Endodermal cell (in vitro differentiated cells): ENCODE measurements around the gene KLF1. TPM values are rescaled to one million over a fixed set of nuclear protein-coding genes. Genes with fewer than 3 reads are reported as not detected.

Experiments
- DNase-seq: peaks from one replicate; pipeline ENCODE4 v3.0.0-alpha.2; 2017
- H3K27ac ChIP-seq: 2 replicates; pipeline ENCODE4 v1.5.1; 2013; ENCODE audit warnings: mild to moderate bottlenecking, low read depth, low read length, moderate library complexity
- H3K27me3 ChIP-seq: 2 replicates; pipeline ENCODE4 v1.6.1; 2013; ENCODE audit warnings: mild to moderate bottlenecking, low read length, moderate library complexity; ENCODE audit not compliant: insufficient read depth, control insufficient read depth, poor library complexity, severe bottlenecking
- H3K36me3 ChIP-seq: 2 replicates; pipeline ENCODE4 v1.7.0; 2013; ENCODE audit warnings: mild to moderate bottlenecking, low read length, moderate library complexity; ENCODE audit not compliant: control insufficient read depth, insufficient read depth
- H3K4me1 ChIP-seq: one replicate; pipeline ENCODE4 v1.7.0; 2013; ENCODE audit warnings: low read length; ENCODE audit not compliant: control insufficient read depth, insufficient read depth
- H3K4me3 ChIP-seq: 2 replicates; pipeline ENCODE4 v1.5.1; 2013; ENCODE audit warnings: mild to moderate bottlenecking, low read length, moderate library complexity
- H3K9ac ChIP-seq: 2 replicates; pipeline ENCODE4 v1.6.1; 2013; ENCODE audit warnings: mild to moderate bottlenecking, low read length, moderate library complexity; ENCODE audit not compliant: poor library complexity, severe bottlenecking; ENCODE audit errors: extremely low read depth
- H3K9me3 ChIP-seq: 2 replicates; pipeline ENCODE4 v1.6.1; 2013; ENCODE audit warnings: mild to moderate bottlenecking, low read length, moderate library complexity; ENCODE audit not compliant: control insufficient read depth
- H3K27ac Mint-ChIP-seq: 2 replicates; pipeline ENCODE4 v1.8.0; 2020; ENCODE audit warnings: mixed read lengths
- H3K27me3 Mint-ChIP-seq: 2 replicates; pipeline ENCODE4 v1.8.0; 2021; ENCODE audit warnings: mild to moderate bottlenecking, mixed read lengths; ENCODE audit not compliant: insufficient read depth
- H3K36me3 Mint-ChIP-seq: 2 replicates; pipeline ENCODE4 v1.8.0; 2020; ENCODE audit warnings: low read depth, mixed read lengths
- H3K4me1 Mint-ChIP-seq: 2 replicates; pipeline ENCODE4 v1.8.0; 2020; ENCODE audit warnings: mixed read lengths
- H3K4me3 Mint-ChIP-seq: 2 replicates; pipeline ENCODE4 v1.8.0; 2020; ENCODE audit warnings: mild to moderate bottlenecking, moderate library complexity, mixed read lengths
- H3K9me3 Mint-ChIP-seq: 2 replicates; pipeline ENCODE4 v1.8.0; 2020; ENCODE audit warnings: mild to moderate bottlenecking, mixed read lengths
- CTCF ChIP-seq: fragments of 200-600 bp; sonication (generic); conservative IDR thresholded peaks from 2 replicates; pipeline ENCODE4 v1.5.0; 2021; ENCODE audit warnings: antibody characterized with exemption, mild to moderate bottlenecking
- WGBS, 2 experiments: methylation state at CpG; one replicate each; pipeline versions ENCODE4 v1.1.5 to v1.1.7; 2013; ENCODE audit warnings: missing lambda C conversion rate in 2 of 2, mixed read lengths in 1 of 2; ENCODE audit not compliant: insufficient coverage in 1 of 2, insufficient read length in 1 of 2; 5-methylcytosine and 5-hydroxymethylcytosine counted together
- microRNA-seq: library from miRNA; unstranded; fragments of <30 nt; microRNA quantifications from one replicate; pipeline ENCODE4 v1.2.0, GENCODE V29; 2020; ENCODE audit warnings: borderline microRNAs expressed
- total RNA-seq, 2 donors: library from RNA; stranded (reverse); fragmentation: NEBNext Ultra II Directional in 1 of 2; extraction: Animal tissue kit (Norgen Biotek cat#: 25700) in 1 of 2; gene quantifications; 2 replicates in 1 of 2; 3 replicates in 1 of 2; pipeline ENCODE4 v1.2.1, GENCODE V29; 2021

KLF1 gene
- total RNA-seq, 2 donors from 2014 or later = 0.91 to 1.0 TPM

- H3K27me3 Mint-ChIP-seq = peaks cover 84% of the 10 kb centered on the region
- H3K4me1 Mint-ChIP-seq = peaks cover 4% of the 10 kb centered on the region
- peaks cover 67% of the 10 kb centered on the region for H3K27me3 ChIP-seq
Measured at GRCh38 chr19:12836529-12836863, 50.5 kb downstream of the KLF1 start.

DNA sequence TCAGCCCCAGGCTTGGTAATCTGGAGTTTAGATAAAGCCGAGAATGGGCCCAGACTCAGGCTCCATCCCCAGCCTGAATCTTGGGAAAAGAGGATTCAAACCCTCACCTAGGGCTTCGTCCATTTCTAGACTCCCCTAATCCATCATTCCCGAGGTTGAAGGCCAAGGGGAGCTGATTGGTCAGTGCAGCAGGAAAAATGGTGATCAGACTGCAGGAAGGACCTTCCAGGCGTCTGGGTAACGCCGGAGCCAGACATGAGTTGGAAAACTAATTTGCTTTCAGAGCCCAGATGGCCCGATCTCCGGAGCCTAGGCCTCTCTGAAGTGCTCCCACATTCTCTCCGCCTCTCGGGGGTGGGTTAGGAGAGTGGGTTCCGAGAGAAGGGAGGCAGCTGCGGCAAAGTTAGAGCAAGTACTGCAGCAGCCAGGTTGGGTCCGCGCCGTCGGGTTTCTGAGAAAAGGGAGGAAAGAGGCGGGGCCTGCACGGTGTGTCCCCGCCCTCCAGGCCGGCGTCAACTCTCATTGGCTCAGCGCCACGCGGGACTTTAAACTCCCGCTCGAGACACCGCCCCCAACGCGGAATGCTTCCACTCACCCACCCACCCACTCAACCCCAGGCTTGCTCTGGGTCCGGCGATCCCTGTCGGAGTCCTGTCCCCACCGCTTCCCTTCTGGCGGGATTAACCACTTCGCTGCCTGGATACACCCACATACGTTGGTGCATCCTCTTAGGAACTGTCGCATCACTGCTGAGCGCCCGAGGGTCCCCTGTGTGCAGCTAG is 51.8 kb downstream of the KLF1 start:
- H3K4me3 ChIP-seq = no peak overlapping the region
- H3K4me1 ChIP-seq = no peaks in the 10 kb centered on the region
- H3K27ac Mint-ChIP-seq = no peak overlapping the region
- H3K36me3 ChIP-seq = no peaks in the 10 kb centered on the region
- no peak for TF ChIP-seq CTCF
- H3K27me3 Mint-ChIP-seq = peaks cover 89% of the 10 kb centered on the region
- H3K27ac ChIP-seq = no peak overlapping the region
- no peaks in the 10 kb centered on the region for H3K9me3 ChIP-seq
- WGBS, 2 experiments = 25 to 30% methylated on average over 19 to 39 of the region's 39 CpGs
- no peaks in the 10 kb centered on the region for H3K36me3 Mint-ChIP-seq
- DNase-seq = peak; percentile 83
- H3K4me3 Mint-ChIP-seq = peak overlapping the region; percentile 52
- H3K9ac ChIP-seq = no peak overlapping the region
- peaks cover 80% of the 10 kb centered on the region for H3K27me3 ChIP-seq
- H3K4me1 Mint-ChIP-seq = peaks cover 4% of the 10 kb centered on the region
- no peaks in the 10 kb centered on the region for H3K9me3 Mint-ChIP-seq

More at GRCh38 chr19:12836529-12836863, 50.5 kb downstream of the KLF1 start:
- H3K9me3 Mint-ChIP-seq = no peaks in the 10 kb centered on the region
- H3K4me3 Mint-ChIP-seq = no peak overlapping the region
- WGBS, 2 experiments = 22 to 25% methylated on average over 5 to 6 of the region's 6 CpGs
- H3K36me3 ChIP-seq = no peaks in the 10 kb centered on the region
- DNase-seq = no peak
- no peak overlapping the region for H3K9ac ChIP-seq
- no peak overlapping the region for H3K4me3 ChIP-seq
- TF ChIP-seq CTCF = no peak
- no peaks in the 10 kb centered on the region for H3K36me3 Mint-ChIP-seq
- no peaks in the 10 kb centered on the region for H3K9me3 ChIP-seq
- H3K4me1 ChIP-seq = no peaks in the 10 kb centered on the region
- H3K27ac ChIP-seq = no peak overlapping the region
- H3K27ac Mint-ChIP-seq = no peak overlapping the region

- 15 to 30% methylated on average over 10 to 20 of the region's 20 CpGs for WGBS, 2 experiments
- Histone ChIP-seq H3K27ac (no peak within 1 kb of the TSS), H3K36me3 (no peaks in the 10 kb centered on the region), H3K9me3 (no peaks in the 10 kb centered on the region), H3K9ac (no peak within 1 kb of the TSS), H3K4me3 (peak within 1 kb of the TSS; percentile 71), H3K27me3 (peaks cover 79% of the 10 kb centered on the region), H3K4me1 (no peaks in the 10 kb centered on the region)
- H3K27ac Mint-ChIP-seq = no peak within 1 kb of the TSS
- TF ChIP-seq CTCF = no peak
- peaks cover 90% of the 10 kb centered on the region for H3K27me3 Mint-ChIP-seq
- DNase-seq = no peak
- peak within 1 kb of the TSS; percentile 52 for H3K4me3 Mint-ChIP-seq
- H3K36me3 Mint-ChIP-seq = no peaks in the 10 kb centered on the region
- H3K4me1 Mint-ChIP-seq = peaks cover 4% of the 10 kb centered on the region
- H3K9me3 Mint-ChIP-seq = no peaks in the 10 kb centered on the region
Measured at GRCh38 chr19:12834566-12834943, 52.4 kb downstream of the KLF1 start, which contains the start of gene RTBDN. TSS of gene RTBDN (minus strand) at chr19:12834579. CDS start at chr19:12829979, 4,600 bp downstream.

Small RNA genes within 50 kb of the gene (microRNA-seq; reads per million reads assigned to microRNA genes)
- gene MIR5695 = not detected
- gene MIR6794 = not detected

Other genes starting within 250 kb of the KLF1 start
- gene MAN2B1, start 220.5 kb downstream of the KLF1 start, total RNA-seq = 100 to 1,000 TPM; 101 to 113 TPM
- gene WDR83, start 220.4 kb downstream of the KLF1 start, total RNA-seq = 10 to 100 TPM; 18.8 to 26.2 TPM
- 10 to 100 TPM; 76.1 to 98.5 TPM for gene DHPS, start 205.3 kb downstream of the KLF1 start, total RNA-seq
- not detected for gene GNG14, start 199.2 kb downstream of the KLF1 start, total RNA-seq
- 10 to 100 TPM; 12.6 to 14.7 TPM for gene FBXW9, start 190.6 kb downstream of the KLF1 start, total RNA-seq
- 100 to 1,000 TPM; 106 to 113 TPM for gene TNPO2, start 163.3 kb downstream of the KLF1 start, total RNA-seq
- gene TRIR, start 152.5 kb downstream of the KLF1 start, total RNA-seq = 100 to 1,000 TPM; 103 to 125 TPM
- gene GET3, start 149.7 kb downstream of the KLF1 start, total RNA-seq = 100 to 1,000 TPM in 1 of 2 donors, 10 to 100 TPM in 1; 97.8 to 102 TPM
- gene BEST2, start 135.4 kb downstream of the KLF1 start, total RNA-seq = 1 to 10 TPM in 1 of 2 donors, under 1 TPM in 1; 0.95 to 1.2 TPM
- 100 to 1,000 TPM in 1 of 2 donors, 10 to 100 TPM in 1; 82.1 to 103 TPM for gene HOOK2, start 111.6 kb downstream of the KLF1 start, total RNA-seq
- gene JUNB, start 95.7 kb downstream of the KLF1 start, total RNA-seq = 1 to 10 TPM; 6.7 to 7.2 TPM
- gene PRDX2, start 85.4 kb downstream of the KLF1 start, total RNA-seq = 100 to 1,000 TPM; 429 to 507 TPM
- 10 to 100 TPM; 34.4 to 57.4 TPM for gene THSD8, start 85.1 kb downstream of the KLF1 start, total RNA-seq
- gene RNASEH2A, start 80.6 kb downstream of the KLF1 start, total RNA-seq = 10 to 100 TPM; 51.0 to 97.1 TPM
- 1 to 10 TPM in 1 of 2 donors, under 1 TPM in 1; 0.68 to 1.7 TPM for gene RTBDN, start 52.6 kb downstream of the KLF1 start, total RNA-seq
- gene MAST1, start 48.7 kb downstream of the KLF1 start, total RNA-seq = 10 to 100 TPM in 1 of 2 donors, 1 to 10 TPM in 1; 6.9 to 18.5 TPM
- 10 to 100 TPM; 20.8 to 32.3 TPM for gene DNASE2, start 5.8 kb downstream of the KLF1 start, total RNA-seq
- gene GCDH, start 4.0 kb upstream of the KLF1 start, total RNA-seq = 10 to 100 TPM; 58.1 to 62.9 TPM
- 1 to 10 TPM; 2.4 to 3.9 TPM for gene SYCE2, start 32.1 kb upstream of the KLF1 start, total RNA-seq
- 10 to 100 TPM; 65.1 to 70.8 TPM for gene FARSA, start 46.5 kb upstream of the KLF1 start, total RNA-seq
- 1,000 to 10,000 TPM in 1 of 2 donors, 100 to 1,000 TPM in 1; 873 to 1,303 TPM for gene CALR, start 51.4 kb upstream of the KLF1 start, total RNA-seq
- 100 to 1,000 TPM in 1 of 2 donors, 10 to 100 TPM in 1; 75.5 to 117 TPM for gene RAD23A, start 58.7 kb upstream of the KLF1 start, total RNA-seq
- gene GADD45GIP1, start 70.0 kb upstream of the KLF1 start, total RNA-seq = 10 to 100 TPM; 31.0 to 34.9 TPM
- gene DAND5, start 82.4 kb upstream of the KLF1 start, total RNA-seq = under 1 TPM; 0.13 to 0.40 TPM
- gene NFIX, start 108.3 kb upstream of the KLF1 start, total RNA-seq = under 1 TPM; 0.22 to 0.40 TPM
- gene LYL1, start 215.7 kb upstream of the KLF1 start, total RNA-seq = 1 to 10 TPM; 1.9 to 2.0 TPM
- 10 to 100 TPM; 51.3 to 66.2 TPM for gene TRMT1, start 229.5 kb upstream of the KLF1 start, total RNA-seq
- gene NACC1, start 231.1 kb upstream of the KLF1 start, total RNA-seq = 100 to 1,000 TPM; 164 to 172 TPM